NCI-H1436 (cell line): ENCODE results near the gene TRAPPC2L.
"Not testable (repeated sequence)": the region's sequence is repeated elsewhere in the genome, so short reads cannot be mapped to it uniquely, and the experiment has no call there.

Experiments used
- DNase-seq: peaks from one replicate; lab custom pipeline; 2025; lab: John Stamatoyannopoulos, UW

Gene TRAPPC2L

DNA sequence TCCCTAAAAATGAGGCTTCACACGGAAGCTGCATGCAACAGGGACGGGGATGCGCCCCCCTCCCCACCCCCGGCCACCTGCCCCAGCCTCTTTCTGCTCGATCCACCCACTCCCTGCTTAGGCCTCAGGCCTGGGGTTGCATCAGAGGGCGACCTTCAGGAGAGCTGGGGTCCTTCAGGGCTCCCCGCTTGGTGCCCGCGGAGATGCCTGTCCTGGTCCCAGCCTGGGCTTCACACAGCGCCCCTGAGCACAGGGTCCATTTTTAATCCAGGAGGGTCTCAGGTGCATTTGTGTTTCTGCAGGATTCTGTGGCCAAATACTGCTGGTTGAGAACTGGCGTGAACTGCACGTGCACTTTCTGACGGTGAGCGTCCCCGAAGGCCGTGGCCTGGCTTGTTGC is 37.8 kb upstream of the TRAPPC2L start:
- no peak for DNase-seq

GRCh38 chr16:88820385-88821025 is 36.4 kb upstream of the TRAPPC2L start:
- DNase-seq: no peak

- no peak for DNase-seq
Observed at GRCh38 chr16:88821168-88821850, 35.6 kb upstream of the TRAPPC2L start.

GRCh38 chr16:88822281-88823040 is 34.5 kb upstream of the TRAPPC2L start:
- no peak for DNase-seq

DNA sequence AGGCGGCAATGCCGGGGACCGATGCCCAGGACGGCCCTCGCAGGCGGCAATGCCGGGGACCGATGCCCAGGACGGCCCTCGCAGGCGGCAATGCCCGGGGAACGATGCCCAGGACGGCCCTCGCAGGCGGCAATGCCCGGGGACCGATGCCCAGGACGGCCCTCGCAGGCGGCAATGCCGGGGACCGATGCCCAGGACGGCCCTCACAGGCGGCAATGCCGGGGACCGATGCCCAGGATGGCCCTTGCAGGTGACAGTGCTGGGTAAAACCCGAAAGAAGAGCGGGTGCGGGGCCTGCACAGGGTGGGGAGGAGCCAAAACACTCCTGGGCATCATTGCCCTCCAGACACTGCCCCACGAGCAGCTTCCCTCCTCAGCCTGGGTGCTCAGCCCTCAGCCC is 33.3 kb upstream of the TRAPPC2L start:
- DNase-seq: not testable (repeated sequence)

DNA sequence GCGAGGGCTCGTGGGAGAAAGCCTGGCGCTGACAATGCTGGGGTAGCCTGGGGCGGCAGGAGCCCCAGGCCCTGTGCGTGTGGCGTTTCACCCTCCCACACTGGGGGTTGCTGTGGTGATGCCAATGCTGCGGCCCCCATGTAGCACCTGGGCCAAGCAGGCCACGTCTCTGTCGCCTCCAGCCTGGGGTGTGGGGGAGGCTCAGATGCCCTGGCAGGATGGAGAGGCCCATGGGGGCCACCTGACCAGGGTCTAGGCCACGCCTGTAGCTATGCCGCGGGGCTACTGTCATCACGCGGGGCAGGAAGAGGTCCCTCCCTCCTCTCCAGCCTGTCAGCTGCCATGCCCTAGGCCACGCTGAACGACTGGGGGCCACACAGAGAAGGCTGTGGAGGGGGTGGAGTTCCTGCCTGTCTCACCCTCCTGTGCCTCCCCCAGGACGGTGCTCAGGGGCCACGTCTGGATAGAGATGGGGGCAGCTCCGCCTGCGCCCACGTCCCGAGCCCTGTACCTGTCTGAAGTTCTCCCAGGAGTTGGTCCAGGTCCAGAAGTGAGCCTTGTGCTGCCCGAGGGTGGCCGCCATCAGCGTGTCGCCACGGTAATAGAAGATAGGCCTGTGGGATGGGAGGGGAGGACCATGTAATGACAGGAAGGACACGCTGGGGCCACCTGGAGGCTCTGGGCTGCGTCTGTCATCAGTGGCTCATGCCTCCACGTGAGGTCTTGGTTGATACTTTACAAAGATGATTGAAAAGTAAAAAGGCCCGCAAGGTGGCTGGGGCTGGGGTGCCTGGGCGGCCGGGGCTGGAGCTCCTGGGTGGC is 32.5 kb upstream of the TRAPPC2L start:
- no peak for DNase-seq

GRCh38 chr16:88825146-88825545 is 31.8 kb upstream of the TRAPPC2L start:
- DNase-seq: no peak

- DNase-seq: no peak
Observed at GRCh38 chr16:88826070-88826840, 30.7 kb upstream of the TRAPPC2L start.

DNA sequence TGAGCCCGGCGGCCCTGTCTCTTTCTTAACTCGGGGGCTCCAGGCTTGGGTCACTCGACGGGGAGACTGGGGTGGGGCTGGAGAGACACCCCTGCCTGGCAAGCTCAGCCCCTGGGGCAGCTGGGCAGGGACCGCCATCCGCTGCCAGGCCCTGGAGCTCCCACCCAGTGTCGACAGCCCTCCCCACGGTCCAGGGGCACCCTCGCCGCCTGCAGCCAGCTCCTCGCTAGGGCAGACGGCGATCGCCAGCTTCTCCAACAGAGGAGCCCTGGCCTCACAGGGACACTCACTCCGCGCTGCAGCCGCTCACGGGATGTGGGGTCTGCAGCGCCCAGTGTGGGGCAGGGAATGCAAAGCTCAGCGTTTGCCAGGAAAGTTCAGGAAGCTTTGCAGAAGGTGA is 29.2 kb upstream of the TRAPPC2L start:
- DNase-seq: no peak

DNA sequence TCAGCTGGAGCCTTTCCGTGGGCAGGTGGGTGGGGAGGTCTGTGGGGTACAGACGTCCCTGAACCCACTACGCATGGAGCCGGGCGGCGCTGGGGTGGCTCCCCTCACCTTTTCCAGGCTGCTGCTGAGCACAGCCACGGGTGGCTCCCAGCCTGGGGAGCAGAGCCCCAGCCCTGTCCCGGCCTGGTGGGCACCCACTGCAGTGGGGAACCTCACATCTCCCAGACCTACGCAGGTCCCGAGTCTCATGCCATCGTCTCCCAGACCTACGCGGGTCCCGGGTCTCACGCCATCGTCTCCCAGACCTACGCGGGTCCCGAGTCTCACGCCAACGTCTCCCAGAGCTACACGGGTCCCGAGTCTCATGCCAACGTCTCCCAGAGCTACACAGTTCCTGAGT is 28.2 kb upstream of the TRAPPC2L start:
- DNase-seq: no peak

DNA sequence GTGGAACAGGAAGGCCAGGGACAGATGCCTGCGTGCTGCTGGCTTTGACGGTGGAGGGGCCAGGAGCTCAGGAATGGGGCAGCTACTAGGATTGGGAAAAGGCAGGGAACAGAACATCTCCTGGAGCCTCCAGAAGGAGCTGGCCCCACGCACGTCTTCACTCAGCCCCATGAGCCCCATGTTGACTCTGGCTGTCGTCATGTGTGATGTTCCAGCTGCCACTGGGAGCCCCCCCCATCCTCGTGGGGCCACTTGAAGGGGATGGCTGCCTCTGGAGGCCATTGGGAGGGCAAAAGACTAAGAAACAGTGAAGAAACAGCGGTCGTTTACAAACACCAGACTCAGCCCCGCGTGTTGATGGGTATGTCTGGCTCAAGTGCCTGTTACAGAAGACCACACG is 26.7 kb upstream of the TRAPPC2L start:
- DNase-seq: no peak

DNA sequence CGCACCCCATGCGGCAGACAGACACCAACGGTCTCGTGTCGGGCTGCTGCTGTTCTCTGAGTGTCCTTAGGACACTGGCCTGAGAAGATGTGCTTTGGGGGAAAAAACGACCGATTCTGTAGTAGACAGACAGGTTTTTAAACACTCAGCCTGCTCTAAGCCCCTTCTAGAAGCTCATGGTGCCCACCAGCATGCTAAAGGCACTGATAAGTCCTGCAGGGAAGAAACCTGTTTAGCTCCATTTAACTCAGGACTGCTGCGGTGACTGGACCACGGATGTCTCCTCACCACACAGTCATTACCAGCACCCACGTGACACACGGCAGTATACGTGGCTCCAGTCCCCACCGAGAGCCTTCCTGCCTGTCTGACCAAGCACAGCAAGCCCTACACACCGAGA is 26.1 kb upstream of the TRAPPC2L start:
- no peak for DNase-seq

DNA sequence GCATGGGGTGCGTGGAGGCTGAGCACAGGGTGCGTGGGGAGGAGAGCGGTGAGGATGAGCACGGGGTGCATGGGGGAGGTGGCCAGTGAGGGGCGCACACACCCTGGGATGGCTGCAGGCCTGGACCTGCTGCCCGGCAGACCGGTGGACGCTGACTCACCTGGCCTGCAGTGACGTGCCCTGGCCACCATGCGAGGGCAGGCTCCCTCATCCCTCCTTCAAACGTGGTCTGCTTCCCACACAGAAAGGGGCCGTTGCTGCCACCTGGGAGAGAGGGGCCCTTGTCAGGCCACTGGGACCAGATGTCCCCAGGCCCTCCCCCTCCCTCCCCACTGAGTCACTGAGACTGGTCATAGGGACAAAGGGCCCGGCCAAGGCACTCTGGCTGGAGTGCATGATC is 25.1 kb upstream of the TRAPPC2L start:
- no peak for DNase-seq

- DNase-seq: no peak
Observed at GRCh38 chr16:88833086-88833485, 23.8 kb upstream of the TRAPPC2L start.

DNA sequence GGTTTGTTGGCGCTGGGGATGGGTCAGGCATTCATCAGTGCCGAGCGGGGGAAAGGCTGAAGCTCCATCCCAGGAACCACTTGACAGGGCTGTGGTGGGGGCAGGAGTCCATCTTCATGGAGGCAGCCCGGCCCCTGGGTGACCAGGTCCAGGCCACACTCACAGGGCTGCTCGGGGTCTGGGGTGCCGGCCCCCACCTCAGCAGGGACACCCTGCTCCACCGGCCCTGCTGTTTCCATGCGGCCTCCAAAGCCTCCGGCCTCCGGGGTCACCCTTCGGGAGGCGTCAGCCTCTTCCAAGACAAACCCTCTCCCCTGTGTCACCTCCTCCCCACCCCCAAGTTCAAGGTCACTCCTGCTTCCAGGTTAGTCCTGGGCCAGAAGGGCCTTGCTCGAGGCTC is 22.3 kb upstream of the TRAPPC2L start:
- DNase-seq: no peak

DNA sequence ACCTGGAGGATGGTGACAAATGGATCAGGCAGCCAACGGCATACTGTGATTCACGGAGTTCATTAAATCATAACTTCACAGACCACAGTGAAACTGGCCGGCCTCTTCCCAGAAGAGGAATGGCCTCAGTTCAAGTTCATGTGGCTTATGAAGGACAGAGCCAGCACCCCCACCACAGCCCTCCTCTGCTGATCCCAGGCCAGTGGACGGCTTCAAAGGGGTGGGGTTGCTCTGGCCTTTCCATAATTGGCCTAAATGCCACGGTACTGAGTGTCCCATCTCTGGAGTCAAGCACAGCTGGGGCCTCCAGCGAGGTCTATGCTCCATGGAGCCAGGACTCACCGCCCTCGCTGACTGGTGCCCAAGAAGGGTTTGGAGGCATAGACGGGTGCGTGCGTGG is 21.5 kb upstream of the TRAPPC2L start:
- DNase-seq: no peak

GRCh38 chr16:88835818-88836217 is 21.1 kb upstream of the TRAPPC2L start:
- DNase-seq: no peak

DNA sequence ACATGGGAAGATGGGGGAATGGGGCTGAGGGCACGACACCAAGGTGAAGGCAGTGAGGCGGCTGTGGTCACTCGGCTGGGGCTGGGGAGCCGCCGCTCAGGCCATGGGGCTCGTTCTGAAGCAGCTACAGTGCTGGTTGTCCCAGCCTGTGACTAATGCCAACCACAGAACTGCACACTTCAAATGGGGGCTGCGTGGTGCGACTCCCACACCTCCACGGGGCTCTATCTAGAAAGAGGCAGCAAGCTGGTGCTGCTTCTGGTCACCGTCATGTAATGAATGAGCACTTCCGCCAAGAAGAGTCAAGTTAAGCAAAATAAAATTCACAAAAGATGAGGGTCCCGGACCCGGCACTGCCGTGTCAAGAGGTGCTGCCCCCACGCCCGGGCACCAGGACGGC is 20.1 kb upstream of the TRAPPC2L start:
- DNase-seq: no peak

- DNase-seq: no peak
Observed at GRCh38 chr16:88837806-88838205, 19.1 kb upstream of the TRAPPC2L start.

DNA sequence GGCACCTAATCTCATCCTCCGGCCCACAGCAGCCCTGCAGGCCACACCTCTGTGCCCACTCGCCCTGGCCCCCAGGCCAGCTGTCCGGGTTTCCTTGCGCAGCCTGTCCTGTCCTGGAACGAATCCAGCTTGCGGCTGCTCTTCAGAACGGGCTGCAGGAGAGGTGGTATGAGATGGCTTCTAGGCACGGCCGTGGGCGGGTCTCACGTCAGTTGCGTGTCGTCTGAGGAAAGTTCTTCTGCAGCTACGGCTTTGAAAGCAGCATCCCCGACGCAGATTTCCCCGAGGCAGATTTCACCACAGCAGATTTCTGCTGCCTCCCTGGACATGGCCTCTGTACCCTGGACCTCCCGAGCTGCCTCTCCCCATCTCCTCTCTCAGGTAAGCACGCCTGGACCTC is 18.4 kb upstream of the TRAPPC2L start:
- no peak for DNase-seq

DNA sequence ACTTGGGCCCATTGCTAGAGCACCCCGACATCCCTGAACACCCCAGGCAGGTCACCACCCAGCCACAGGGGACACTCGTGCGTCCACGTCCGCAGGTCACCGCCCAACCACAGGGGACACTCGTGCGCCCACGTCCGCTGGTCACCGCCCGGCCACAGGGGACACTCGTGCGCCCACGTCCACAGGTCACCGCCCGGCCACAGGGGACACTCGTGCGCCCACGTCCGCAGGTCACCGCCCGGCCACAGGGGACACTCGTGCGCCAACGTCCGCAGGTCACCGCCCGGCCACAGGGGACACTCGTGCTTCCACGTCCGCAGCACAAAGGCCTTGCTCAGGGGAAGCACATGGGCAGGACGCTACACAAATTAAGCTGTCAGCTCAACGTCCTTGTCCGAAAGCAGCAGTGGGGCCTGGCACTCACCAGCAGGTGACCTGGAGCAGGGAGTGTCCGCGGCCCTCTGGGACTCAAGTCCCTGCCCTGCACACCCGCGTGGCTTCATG is 17.8 kb upstream of the TRAPPC2L start:
- DNase-seq: no peak
